ENCODE data around the gene RORB. TPM values are rescaled to one million over a fixed set of nuclear protein-coding genes. Genes with fewer than 3 reads are reported as not detected.

RORB gene
- polyA plus RNA-seq, 3 donors: 0.13 to 0.28 (median 0.14) TPM

GRCh38 chr9:74577956-74578355 is 80.8 kb downstream of the RORB start:
- no peak for DNase-seq (ENCODE audit: low read depth in 3 of 3, low spot score in 2 of 3)

- DNase-seq (ENCODE audit: low read depth in 3 of 3, low spot score in 2 of 3): no peak
Observed at GRCh38 chr9:74589576-74589975, 92.4 kb downstream of the RORB start.

GRCh38 chr9:74595286-74595685 is 98.2 kb downstream of the RORB start:
- no peak for DNase-seq (ENCODE audit: low read depth in 3 of 3, low spot score in 2 of 3)

GRCh38 chr9:74598874-74599273 is 101.7 kb downstream of the RORB start:
- DNase-seq (ENCODE audit: low read depth in 3 of 3, low spot score in 2 of 3): no peak

- no peak for DNase-seq (ENCODE audit: low read depth in 3 of 3, low spot score in 2 of 3)
Observed at GRCh38 chr9:74609671-74610405, 112.7 kb downstream of the RORB start.

- no peak for DNase-seq (ENCODE audit: low read depth in 3 of 3, low spot score in 2 of 3)
Observed at GRCh38 chr9:74610523-74611061, 113.5 kb downstream of the RORB start.

- no peak for DNase-seq (ENCODE audit: low read depth in 3 of 3, low spot score in 2 of 3)
Observed at GRCh38 chr9:74630228-74630627, 133.1 kb downstream of the RORB start.

GRCh38 chr9:74639112-74639511 is 142.0 kb downstream of the RORB start:
- no peak for DNase-seq (ENCODE audit: low read depth in 3 of 3, low spot score in 2 of 3)

GRCh38 chr9:74642376-74642775 is 145.2 kb downstream of the RORB start:
- no peak for DNase-seq (ENCODE audit: low read depth in 3 of 3, low spot score in 2 of 3)

GRCh38 chr9:74643303-74643923 is 146.3 kb downstream of the RORB start:
- no peak for DNase-seq (ENCODE audit: low read depth in 3 of 3, low spot score in 2 of 3)

GRCh38 chr9:74644023-74644422 is 146.9 kb downstream of the RORB start:
- no peak for DNase-seq (ENCODE audit: low read depth in 3 of 3, low spot score in 2 of 3)

- DNase-seq (ENCODE audit: low read depth in 3 of 3, low spot score in 2 of 3): no peak
Observed at GRCh38 chr9:74645007-74645639, 148.0 kb downstream of the RORB start.

- no peak for DNase-seq (ENCODE audit: low read depth in 3 of 3, low spot score in 2 of 3)
Observed at GRCh38 chr9:74653410-74654080, 156.4 kb downstream of the RORB start.

GRCh38 chr9:74662674-74663073 is 165.5 kb downstream of the RORB start:
- DNase-seq (ENCODE audit: low read depth in 3 of 3, low spot score in 2 of 3): no peak

GRCh38 chr9:74663439-74663838 is 166.3 kb downstream of the RORB start:
- DNase-seq (ENCODE audit: low read depth in 3 of 3, low spot score in 2 of 3): no peak

- DNase-seq (ENCODE audit: low read depth in 3 of 3, low spot score in 2 of 3): no peak
Observed at GRCh38 chr9:74666625-74667316, 169.6 kb downstream of the RORB start.

- no peak for DNase-seq (ENCODE audit: low read depth in 3 of 3, low spot score in 2 of 3)
Observed at GRCh38 chr9:74672237-74672636, 175.1 kb downstream of the RORB start.

- DNase-seq (ENCODE audit: low read depth in 3 of 3, low spot score in 2 of 3): no peak
Observed at GRCh38 chr9:74674077-74674476, 176.9 kb downstream of the RORB start.

- DNase-seq (ENCODE audit: low read depth in 3 of 3, low spot score in 2 of 3): no peak
Observed at GRCh38 chr9:74681906-74682305, 184.8 kb downstream of the RORB start.

GRCh38 chr9:74683322-74683721 is 186.2 kb downstream of the RORB start:
- no peak for DNase-seq (ENCODE audit: low read depth in 3 of 3, low spot score in 2 of 3)

GRCh38 chr9:74691058-74691457 is 193.9 kb downstream of the RORB start:
- no peak for DNase-seq (ENCODE audit: low read depth in 3 of 3, low spot score in 2 of 3)
